GM12865 (cell line): ENCODE measurements around the gene SLFN11.
"Not testable (repeated sequence)": the region's sequence is repeated elsewhere in the genome, so short reads cannot be mapped to it uniquely, and the experiment has no call there.

Source experiments
- DNase-seq: peaks from one replicate; pipeline ENCODE4 v3.0.0; 2010; ENCODE audit warnings: low read depth
- H3K4me3 ChIP-seq: 2 replicates; pipeline ENCODE4 v1.5.1; 2011; ENCODE audit warnings: mild to moderate bottlenecking, low read depth, low read length, control low read depth
- CTCF ChIP-seq: IDR thresholded peaks from 2 replicates; pipeline ENCODE4 v1.5.1; 2011; ENCODE audit warnings: low read length, control low read depth, low read depth, inconsistent platforms; ENCODE audit not compliant: insufficient read depth; ENCODE audit errors: missing control alignments

The SLFN11 gene

GRCh38 chr17:35373534-35373983 lies at the start of gene SLFN11:
SLFN11 (minus strand) TSS chr17:35373621; CDS start chr17:35363807, 9,814 bp downstream.
- TF ChIP-seq CTCF = no peak
- DNase-seq = peak; percentile 83
- peak within 1 kb of the TSS; percentile 72 for H3K4me3 ChIP-seq

- H3K4me3 ChIP-seq, DNase-seq: not testable (repeated sequence)
These were observed 47.6 kb upstream of the SLFN11 start for GRCh38 chr17:35421069-35421468.

- H3K4me3 ChIP-seq = no peak overlapping the region
- no peak for DNase-seq
- TF ChIP-seq CTCF = no peak
These were observed 43.2 kb upstream of the SLFN11 start for GRCh38 chr17:35416659-35417058.

- not testable (repeated sequence) for DNase-seq, H3K4me3 ChIP-seq
These were observed 41.3 kb upstream of the SLFN11 start for GRCh38 chr17:35414707-35415106.

GRCh38 chr17:35414247-35414646 lies 40.8 kb upstream of the SLFN11 start:
- DNase-seq = no peak
- no peak for TF ChIP-seq CTCF
- no peak overlapping the region for H3K4me3 ChIP-seq

GRCh38 chr17:35407531-35407930 lies 34.1 kb upstream of the SLFN11 start:
- TF ChIP-seq CTCF = no peak
- no peak overlapping the region for H3K4me3 ChIP-seq
- no peak for DNase-seq

GRCh38 chr17:35406568-35406967 lies 33.1 kb upstream of the SLFN11 start:
- no peak overlapping the region for H3K4me3 ChIP-seq
- no peak for DNase-seq
- TF ChIP-seq CTCF = no peak

GRCh38 chr17:35404360-35404759 lies 30.9 kb upstream of the SLFN11 start:
- DNase-seq = no peak
- TF ChIP-seq CTCF = no peak
- no peak overlapping the region for H3K4me3 ChIP-seq

- not testable (repeated sequence) for H3K4me3 ChIP-seq, DNase-seq
These were observed 20.4 kb upstream of the SLFN11 start for GRCh38 chr17:35393783-35394182.
